Panc1 (cell line): ENCODE measurements around the gene CINP.

ENCODE experiments used
- REST ChIP-seq, 2 experiments: IDR thresholded peaks; 2 replicates each; pipeline ENCODE4 v1.6.1; 2011 to 2012; ENCODE audit warnings: low read depth in 2 of 2, control low read depth in 1 of 2, low read length in 1 of 2, mild to moderate bottlenecking in 1 of 2, moderate library complexity in 1 of 2; ENCODE audit not compliant: insufficient read depth in 1 of 2
- TF ChIP-seq, protein P1 (sequence below): fragments of 450-650 bp; IDR thresholded peaks from 2 replicates; pipeline ENCODE4 v1.5.1; 2017; ENCODE audit warnings: mild to moderate bottlenecking

DNA sequence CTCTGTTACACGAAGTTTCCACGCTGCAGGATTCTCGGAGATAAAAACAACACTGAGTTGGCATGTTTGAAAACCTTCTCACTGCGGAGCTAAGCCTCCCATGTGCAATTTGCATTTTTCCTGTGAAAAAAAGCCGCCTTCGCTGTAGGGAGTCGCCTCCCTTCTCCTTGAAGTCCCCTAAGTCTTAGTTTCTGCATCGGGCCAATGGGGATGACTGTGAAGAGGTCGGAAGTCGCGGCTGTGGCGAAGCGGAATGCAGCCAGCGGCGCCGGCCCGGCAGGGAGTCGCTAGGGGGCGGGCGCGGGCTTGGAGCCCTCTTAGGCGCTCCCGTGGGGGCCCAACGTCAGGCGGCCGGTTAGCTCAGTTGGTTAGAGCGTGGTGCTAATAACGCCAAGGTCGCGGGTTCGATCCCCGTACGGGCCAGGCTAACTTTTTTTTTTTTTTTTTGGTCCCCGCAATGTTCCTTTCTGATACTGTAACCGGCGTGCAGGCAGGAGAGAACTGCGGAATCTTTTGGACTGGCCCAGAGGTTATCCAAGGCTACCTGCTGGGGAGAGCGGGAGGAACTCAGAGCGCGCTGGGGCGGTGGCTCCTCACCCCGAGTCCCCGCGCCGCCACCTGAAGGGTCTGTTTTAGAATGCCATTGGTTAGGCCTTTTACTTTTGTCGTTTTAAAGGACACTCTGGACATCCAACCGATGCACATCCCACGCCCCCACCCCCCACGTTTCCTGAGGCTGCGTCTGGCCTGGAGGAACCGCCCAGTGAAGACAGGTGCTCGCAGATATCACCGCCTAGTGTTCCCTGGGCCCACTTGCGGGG is 45.7 kb downstream of the CINP start:
- TF ChIP-seq, protein P1, sequence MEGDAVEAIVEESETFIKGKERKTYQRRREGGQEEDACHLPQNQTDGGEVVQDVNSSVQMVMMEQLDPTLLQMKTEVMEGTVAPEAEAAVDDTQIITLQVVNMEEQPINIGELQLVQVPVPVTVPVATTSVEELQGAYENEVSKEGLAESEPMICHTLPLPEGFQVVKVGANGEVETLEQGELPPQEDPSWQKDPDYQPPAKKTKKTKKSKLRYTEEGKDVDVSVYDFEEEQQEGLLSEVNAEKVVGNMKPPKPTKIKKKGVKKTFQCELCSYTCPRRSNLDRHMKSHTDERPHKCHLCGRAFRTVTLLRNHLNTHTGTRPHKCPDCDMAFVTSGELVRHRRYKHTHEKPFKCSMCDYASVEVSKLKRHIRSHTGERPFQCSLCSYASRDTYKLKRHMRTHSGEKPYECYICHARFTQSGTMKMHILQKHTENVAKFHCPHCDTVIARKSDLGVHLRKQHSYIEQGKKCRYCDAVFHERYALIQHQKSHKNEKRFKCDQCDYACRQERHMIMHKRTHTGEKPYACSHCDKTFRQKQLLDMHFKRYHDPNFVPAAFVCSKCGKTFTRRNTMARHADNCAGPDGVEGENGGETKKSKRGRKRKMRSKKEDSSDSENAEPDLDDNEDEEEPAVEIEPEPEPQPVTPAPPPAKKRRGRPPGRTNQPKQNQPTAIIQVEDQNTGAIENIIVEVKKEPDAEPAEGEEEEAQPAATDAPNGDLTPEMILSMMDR = peak; percentile 69
- no peak for TF ChIP-seq REST (IDR thresholded peaks at IDR 0.05; ENCODE audit: insufficient read depth in 1 of 2, low read depth in 2 of 2, low read length in 1 of 2)
